Peyer's patch (tissue), 4 donors: ENCODE data around the gene AP3S1. TPM values are rescaled to one million over a fixed set of nuclear protein-coding genes. Genes with fewer than 3 reads are reported as not detected.

Experiments used
- DNase-seq, 3 donors: peaks; one replicate each; pipeline ENCODE4 v3.0.0-alpha.2; 2017 to 2019
- H3K27ac ChIP-seq, 4 donors: fragments of 200-600 bp; sonication (generic); one replicate each; pipeline ENCODE4 v1.5.1; 2016 to 2019
- H3K27me3 ChIP-seq, 2 donors: fragments of 200-600 bp; sonication (generic); one replicate each; pipeline ENCODE4 v1.5.1; 2019
- H3K36me3 ChIP-seq, 3 donors: fragments of 200-600 bp; sonication (generic); one replicate each; pipeline ENCODE4 v1.5.1; 2016 to 2019
- H3K4me1 ChIP-seq, 4 donors: fragments of 200-600 bp; sonication (generic); one replicate each; pipeline ENCODE4 v1.5.1; 2016 to 2019
- H3K4me3 ChIP-seq, 4 donors: fragments of 200-600 bp; sonication (generic); 1 replicate in 3 of 4; 2 replicates in 1 of 4; pipeline ENCODE4 v1.5.1; 2016 to 2019; ENCODE audit warnings: mild to moderate bottlenecking in 1 of 4
- H3K9me3 ChIP-seq, 4 donors: fragments of 200-600 bp; sonication (generic); one replicate each; pipeline ENCODE4 v1.5.1; 2016 to 2019; ENCODE audit warnings: mild to moderate bottlenecking in 1 of 4
- CTCF ChIP-seq, 6 experiments: fragments of 450-650 bp in 4 of 6; fragments of 200-600 bp in 2 of 6; sonication (generic) in 1 of 6; IDR thresholded peaks; one replicate each; pipeline ENCODE4 v1.5.1; 2017 to 2019; ENCODE audit warnings: antibody characterized with exemption in 6 of 6, mild to moderate bottlenecking in 3 of 6, moderate library complexity in 1 of 6
- POLR2A ChIP-seq, 2 donors: fragments of 450-650 bp; IDR thresholded peaks; one replicate each; pipeline ENCODE4 v1.5.1; 2017; ENCODE audit warnings: antibody characterized with exemption in 2 of 2, mild to moderate bottlenecking in 2 of 2, moderate library complexity in 2 of 2
- total RNA-seq, 4 donors: library from RNA; depleted of rRNA; stranded (reverse); fragments of >200 nt; gene quantifications; one replicate each; pipeline ENCODE4 v1.1.0, GENCODE V29; 2016

Gene AP3S1
- total RNA-seq, 4 donors from 2014 or later, result 47.2 to 113 (median 77.9) TPM

- Histone ChIP-seq H3K27me3 (no peaks in the 10 kb centered on the region), H3K4me1 (no peaks in the 10 kb centered on the region), H3K9me3 (no peaks in the 10 kb centered on the region), H3K27ac (no peak overlapping the region), H3K4me3 (no peak overlapping the region), H3K36me3 (no peaks in the 10 kb centered on the region)
- DNase-seq, result no peak
- TF ChIP-seq CTCF (IDR thresholded peaks at IDR 0.05) (no peak), POLR2A (IDR thresholded peaks at IDR 0.05) (no peak)
Measured at GRCh38 chr5:115939059-115939458, 97.3 kb downstream of the AP3S1 start.

GRCh38 chr5:115940080-115940810 lies 98.5 kb downstream of the AP3S1 start:
- TF ChIP-seq CTCF (IDR thresholded peaks at IDR 0.05) (no peak), POLR2A (IDR thresholded peaks at IDR 0.05) (no peak)
- H3K36me3 ChIP-seq, result no peaks in the 10 kb centered on the region
- no peaks in the 10 kb centered on the region for H3K27me3 ChIP-seq
- H3K9me3 ChIP-seq, result no peaks in the 10 kb centered on the region
- H3K27ac ChIP-seq, result no peak overlapping the region
- DNase-seq, result no peak
- no peaks in the 10 kb centered on the region for H3K4me1 ChIP-seq
- no peak overlapping the region for H3K4me3 ChIP-seq

- no peaks in the 10 kb centered on the region for H3K27me3 ChIP-seq
Measured at GRCh38 chr5:115941051-115941675, 99.4 kb downstream of the AP3S1 start.

GRCh38 chr5:115944501-115944900 lies 102.8 kb downstream of the AP3S1 start:
- Histone ChIP-seq H3K4me1 (no peaks in the 10 kb centered on the region), H3K27ac (no peak overlapping the region), H3K27me3 (no peaks in the 10 kb centered on the region), H3K4me3 (no peak overlapping the region), H3K9me3 (no peaks in the 10 kb centered on the region), H3K36me3 (no peaks in the 10 kb centered on the region)
- DNase-seq, result no peak
- TF ChIP-seq CTCF (IDR thresholded peaks at IDR 0.05) (no peak), POLR2A (IDR thresholded peaks at IDR 0.05) (no peak)

More at GRCh38 chr5:115941051-115941675, 99.4 kb downstream of the AP3S1 start:
- no peaks in the 10 kb centered on the region for H3K4me1 ChIP-seq
- DNase-seq, result no peak
- H3K9me3 ChIP-seq, result no peaks in the 10 kb centered on the region
- no peak for TF ChIP-seq POLR2A (IDR thresholded peaks at IDR 0.05)
- no peak for TF ChIP-seq CTCF (IDR thresholded peaks at IDR 0.05)
- H3K36me3 ChIP-seq, result no peaks in the 10 kb centered on the region
- H3K4me3 ChIP-seq, result no peak overlapping the region
- H3K27ac ChIP-seq, result no peak overlapping the region

GRCh38 chr5:115946655-115947054 lies 104.9 kb downstream of the AP3S1 start:
- Histone ChIP-seq H3K4me3 (no peak overlapping the region), H3K27ac (no peak overlapping the region), H3K9me3 (no peaks in the 10 kb centered on the region), H3K27me3 (no peaks in the 10 kb centered on the region), H3K4me1 (no peaks in the 10 kb centered on the region), H3K36me3 (no peaks in the 10 kb centered on the region)
- no peak for TF ChIP-seq CTCF (IDR thresholded peaks at IDR 0.05)
- TF ChIP-seq POLR2A (IDR thresholded peaks at IDR 0.05), result no peak
- no peak for DNase-seq
